Brain pericyte (primary cell): ENCODE measurements around the gene RAPGEF1.

Source experiments
- DNase-seq: peaks from one replicate; pipeline ENCODE4 v3.0.0-alpha.2; 2012; ENCODE audit warnings: low read depth, low spot score

RAPGEF1 gene

DNA sequence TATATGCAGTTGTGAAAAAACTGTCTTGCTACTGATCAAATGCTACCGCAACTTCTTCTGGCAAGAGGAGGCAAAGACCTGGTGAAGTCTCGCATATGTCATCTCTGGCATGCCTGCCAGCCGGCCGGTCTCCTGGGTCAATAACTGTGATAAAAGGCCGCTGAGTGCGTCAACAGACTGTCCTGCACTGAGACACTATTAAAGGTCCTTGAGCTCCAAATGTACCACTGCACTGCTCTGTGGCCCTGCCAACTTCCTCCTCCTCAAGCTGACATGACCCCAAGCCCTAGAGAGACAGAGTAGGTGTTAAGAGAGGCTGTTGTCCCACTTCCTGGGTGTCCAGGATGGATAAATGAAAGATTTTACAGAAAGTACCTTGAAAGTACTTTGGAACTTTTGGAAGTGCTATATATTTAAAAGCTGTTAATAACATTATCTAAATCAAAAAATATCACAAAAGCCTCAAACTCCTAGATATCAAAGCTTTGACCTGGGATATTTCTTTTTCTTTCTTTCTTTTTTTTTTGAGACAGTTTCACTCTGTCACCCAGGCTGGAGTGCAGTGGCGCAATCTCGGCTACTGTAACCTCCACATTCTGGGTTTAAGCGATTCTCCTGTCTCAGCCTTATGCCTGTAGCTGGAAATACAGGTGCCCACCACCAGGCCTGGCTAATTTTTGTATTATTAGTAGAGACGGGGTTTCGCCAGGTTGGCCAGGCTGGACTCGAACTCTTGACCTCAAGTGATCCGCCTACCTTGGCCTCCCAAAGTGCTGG is 31.5 kb downstream of the RAPGEF1 start:
- DNase-seq: no peak

DNA sequence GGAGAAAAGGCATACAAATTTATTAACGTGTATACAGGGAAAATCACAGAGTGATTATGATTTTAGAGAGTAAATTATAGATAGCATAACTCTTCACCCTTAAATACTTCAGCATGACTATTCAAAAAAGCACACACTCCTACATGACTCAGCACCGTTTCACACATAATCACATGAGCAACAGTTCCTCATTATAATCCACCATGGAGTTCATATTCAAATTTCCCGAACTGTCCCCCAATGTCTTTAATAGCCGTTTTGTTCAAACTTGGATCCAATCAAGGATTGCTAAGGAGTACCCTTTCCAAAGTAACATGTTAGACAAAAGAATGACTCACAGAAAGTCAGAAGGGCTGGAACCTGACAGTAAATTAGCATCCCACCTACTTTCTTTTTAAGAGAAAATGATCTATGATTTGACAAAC is 32.1 kb downstream of the RAPGEF1 start:
- no peak for DNase-seq

DNA sequence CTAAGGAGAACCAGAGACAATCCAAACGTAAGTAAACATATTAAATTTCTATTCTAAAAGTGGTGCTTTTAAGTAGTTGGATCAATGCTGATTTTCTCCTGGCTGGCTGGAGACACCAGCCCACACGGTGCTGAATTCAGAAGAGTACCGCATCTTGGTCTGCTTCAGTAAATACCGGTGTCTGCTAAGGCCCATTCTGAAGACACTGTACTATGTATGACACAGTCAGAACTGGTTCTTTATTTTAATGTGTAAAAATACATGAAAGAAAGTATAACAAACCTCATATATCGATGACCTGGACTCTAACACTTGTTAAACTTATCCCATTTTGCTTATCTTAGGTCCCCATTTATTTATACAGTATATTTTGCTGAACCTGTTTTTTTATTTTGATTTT is 32.8 kb downstream of the RAPGEF1 start:
- DNase-seq: no peak

GRCh38 chr9:131706608-131706970 is 33.3 kb downstream of the RAPGEF1 start:
- DNase-seq: no peak

GRCh38 chr9:131704988-131705387 is 34.9 kb downstream of the RAPGEF1 start:
- no peak for DNase-seq

- DNase-seq: no peak
Observed at GRCh38 chr9:131704141-131704983, 35.5 kb downstream of the RAPGEF1 start.

DNA sequence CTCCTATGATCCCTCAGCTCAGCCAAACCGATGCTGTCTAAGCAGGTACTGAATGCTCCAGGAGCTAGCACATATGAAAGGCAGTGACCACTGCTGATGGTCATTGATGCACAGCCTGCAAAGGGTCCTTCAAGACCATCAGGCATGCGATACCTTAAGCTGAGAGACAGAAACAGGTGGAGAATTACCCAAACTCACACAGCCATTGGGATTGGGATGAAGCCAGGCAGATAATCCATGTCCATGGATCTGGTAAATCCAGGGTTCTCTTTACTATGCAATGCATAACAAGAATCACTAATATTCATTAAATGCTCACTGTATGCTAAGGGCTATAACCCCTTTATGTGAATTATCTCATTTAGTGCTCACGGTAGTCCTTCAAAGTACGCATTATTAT is 36.2 kb downstream of the RAPGEF1 start:
- no peak for DNase-seq

GRCh38 chr9:131702911-131703310 is 37.0 kb downstream of the RAPGEF1 start:
- no peak for DNase-seq

DNA sequence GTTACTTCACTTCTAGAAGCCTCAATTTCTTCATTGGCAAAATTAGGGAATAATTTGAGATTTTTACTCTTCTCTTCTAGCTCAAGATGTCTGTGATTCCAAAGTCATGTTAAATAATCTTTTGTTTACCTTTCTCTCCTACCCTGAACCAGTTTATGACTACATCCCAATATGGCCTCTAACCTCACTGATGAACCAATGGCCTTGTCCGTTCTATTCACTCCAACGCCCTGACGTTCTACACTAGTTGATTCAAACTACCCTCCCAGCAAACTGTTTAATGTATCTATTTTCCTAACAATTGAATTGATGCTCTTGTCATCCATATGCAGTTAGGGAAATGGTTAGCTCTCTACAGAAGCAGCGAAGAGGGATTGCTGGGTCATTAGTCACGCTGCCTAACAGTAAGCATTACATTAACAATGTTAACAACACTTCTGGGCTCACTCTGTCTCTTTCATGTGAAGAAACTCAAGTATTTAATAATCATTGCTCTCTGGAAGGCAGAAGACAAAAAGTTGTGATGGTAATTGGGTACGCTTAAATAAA is 38.0 kb downstream of the RAPGEF1 start:
- no peak for DNase-seq

DNA sequence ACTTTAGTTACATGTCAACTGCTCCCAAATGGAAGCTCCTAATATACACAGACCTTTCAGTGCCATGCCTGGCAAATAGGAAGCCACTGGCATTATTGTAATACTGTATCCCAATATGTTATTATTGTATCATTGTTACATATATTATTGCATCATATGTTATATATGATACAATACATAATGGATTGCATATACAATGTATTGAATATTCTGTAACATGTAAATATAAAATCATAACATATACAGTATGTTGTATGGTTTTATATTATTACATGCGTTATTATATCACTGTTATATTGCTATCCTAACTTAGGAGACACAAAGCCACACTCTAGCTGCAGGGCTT is 38.5 kb downstream of the RAPGEF1 start:
- DNase-seq: no peak

DNA sequence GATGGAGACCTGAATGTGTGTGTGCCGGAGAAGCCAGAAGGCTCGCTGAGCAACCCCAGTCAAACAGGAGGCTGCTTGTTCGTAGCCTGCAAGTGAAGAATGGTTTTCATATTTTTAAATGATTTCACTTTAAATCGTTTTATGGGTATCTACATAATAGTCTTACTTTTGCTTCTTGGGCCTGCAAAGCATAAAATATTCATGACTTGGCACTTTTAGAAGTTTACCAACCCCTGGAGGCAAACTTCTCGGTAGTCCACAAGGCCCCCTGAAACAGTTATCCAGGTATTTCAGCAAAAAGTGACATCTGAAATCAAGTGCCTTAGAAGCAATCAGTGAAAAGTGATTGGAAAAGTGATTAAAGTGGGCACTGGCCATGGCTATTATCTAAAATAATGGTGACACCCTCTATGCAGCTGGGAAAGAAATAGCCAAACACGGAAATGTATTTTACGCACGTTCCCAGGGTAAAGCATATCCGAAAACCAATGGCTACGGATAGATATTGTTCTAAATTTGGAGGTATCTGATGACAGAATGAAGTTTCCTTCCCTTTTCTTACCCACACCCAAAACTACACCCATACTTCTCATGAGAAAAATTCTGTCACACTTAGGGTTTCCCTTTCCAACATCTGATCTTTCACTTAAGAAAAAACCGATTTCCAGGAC is 39.0 kb downstream of the RAPGEF1 start:
- DNase-seq: no peak

DNA sequence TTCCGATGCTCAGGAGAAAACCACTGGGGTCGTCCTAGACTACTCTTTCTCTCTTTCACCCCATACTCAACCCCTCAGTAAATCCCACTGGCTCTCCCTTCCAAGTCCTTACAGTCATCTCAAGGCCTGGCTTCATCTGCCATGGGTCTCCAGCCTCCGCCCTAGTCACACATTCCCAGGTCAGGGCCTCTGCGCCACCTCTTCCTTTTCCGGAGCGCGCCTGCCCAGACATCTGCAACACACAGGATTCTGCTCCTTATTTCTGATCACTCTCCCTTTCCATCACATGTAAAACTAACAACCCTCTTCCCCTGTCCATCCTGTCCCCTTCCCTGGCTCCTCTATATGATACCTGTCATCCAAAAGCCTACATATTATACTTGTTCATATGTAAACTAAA is 39.8 kb downstream of the RAPGEF1 start:
- DNase-seq: no peak

DNA sequence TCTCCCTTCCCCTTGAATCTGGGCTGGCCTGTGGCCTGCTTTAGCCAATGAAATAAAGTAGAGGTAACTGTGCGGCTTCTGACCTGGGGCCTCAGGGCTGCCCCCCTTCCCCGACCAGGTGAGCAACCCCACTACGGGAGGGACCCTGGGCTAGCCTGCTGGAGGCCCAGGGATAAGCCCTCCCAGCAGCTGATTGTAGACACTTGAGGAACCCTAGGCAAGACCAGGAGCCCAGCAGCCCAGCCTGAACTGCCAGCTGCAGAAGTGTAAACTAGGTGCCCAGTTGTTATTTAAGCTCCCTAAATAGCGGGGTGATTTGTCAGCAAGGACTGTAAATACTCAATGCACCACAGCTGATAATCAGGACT is 41.3 kb downstream of the RAPGEF1 start:
- no peak for DNase-seq

GRCh38 chr9:131697908-131698617 is 41.8 kb downstream of the RAPGEF1 start:
- DNase-seq: no peak

GRCh38 chr9:131697097-131697496 is 42.8 kb downstream of the RAPGEF1 start:
- no peak for DNase-seq

DNA sequence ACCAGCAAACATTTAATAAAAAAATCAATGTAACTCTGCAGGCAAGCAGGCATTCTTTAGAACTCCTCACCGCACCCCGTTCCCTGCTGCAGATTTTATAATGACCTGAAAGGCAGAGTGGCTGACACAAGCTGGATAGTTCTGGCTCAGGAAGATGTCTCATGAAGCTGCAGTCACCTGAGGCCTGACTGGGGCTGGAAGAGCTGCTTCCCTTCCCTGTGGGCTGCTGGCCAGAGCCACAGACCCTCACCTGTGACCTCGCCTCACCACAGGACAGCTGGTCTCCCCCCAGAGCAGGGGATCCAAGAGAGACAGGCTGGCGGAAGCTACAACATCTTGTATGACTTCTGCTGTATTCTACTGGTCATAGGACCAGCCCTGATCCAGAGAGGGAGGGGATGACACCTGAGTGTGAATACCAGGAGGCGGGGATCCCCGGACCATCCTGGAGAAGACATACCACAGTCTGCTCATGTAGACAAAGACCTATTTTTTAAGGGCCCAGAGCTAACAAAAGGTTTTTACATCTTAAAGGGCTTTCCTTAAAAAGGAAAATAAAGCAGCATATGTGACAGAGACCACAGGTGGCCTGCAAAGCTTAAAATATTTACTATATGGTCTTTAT is 43.9 kb downstream of the RAPGEF1 start:
- DNase-seq: no peak

DNA sequence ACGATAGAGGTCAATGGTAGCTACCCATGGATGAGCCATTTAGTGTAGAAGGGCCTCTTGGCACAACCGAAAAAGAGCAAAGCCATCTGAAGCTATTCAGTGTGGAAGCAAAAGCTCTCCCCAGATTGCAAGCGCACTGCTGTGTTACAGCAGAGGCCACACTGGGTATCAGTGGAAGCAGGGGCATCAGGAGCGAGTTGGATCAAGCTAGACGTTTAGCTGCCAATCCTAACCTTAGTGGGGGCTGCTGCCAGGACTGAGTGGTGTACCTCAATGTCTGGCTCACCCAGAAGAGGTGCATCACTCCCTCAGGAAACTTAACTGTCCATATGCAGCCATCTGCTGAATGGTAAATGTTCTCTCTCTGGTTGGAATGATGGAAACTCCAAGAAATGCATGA is 44.5 kb downstream of the RAPGEF1 start:
- no peak for DNase-seq

- DNase-seq: no peak
Observed at GRCh38 chr9:131693651-131694597, 46.0 kb downstream of the RAPGEF1 start.

GRCh38 chr9:131692612-131693562 is 47.0 kb downstream of the RAPGEF1 start:
- no peak for DNase-seq
